Activated CD8-positive, alpha-beta T cell treated with anti-CD3 and anti-CD28 coated beads for 36 hours (primary cell): ENCODE data around the gene FGFR4. TPM values are rescaled to one million over a fixed set of nuclear protein-coding genes. Genes with fewer than 3 reads are reported as not detected.

Experiments used
- ATAC-seq: fragments of 200-7000 bp; cut with Tn5 transposase; one replicate; pipeline ENCODE4 v1.10.0; 2021; ENCODE audit warnings: mild to moderate bottlenecking, moderate library complexity
- CTCF ChIA-PET: fragments of 350-600 bp; sonication (Branson Sonifier 250); formaldehyde crosslinking; loops from one replicate; lab custom pipeline; 2021; ENCODE audit warnings: antibody characterized with exemption; lab: Charles Lee
- POLR2A ChIA-PET: fragments of 350-600 bp; sonication (Branson Sonifier 250); formaldehyde crosslinking; loops from one replicate; lab custom pipeline; 2021; ENCODE audit warnings: antibody characterized with exemption; lab: Charles Lee
- DNase-seq: peaks from one replicate; pipeline ENCODE4 v3.0.0-alpha.2; 2020
- H3K27ac Mint-ChIP-seq: one replicate; pipeline ENCODE4 v1.8.0; 2021; ENCODE audit warnings: mild to moderate bottlenecking, mixed read lengths
- H3K27me3 Mint-ChIP-seq: one replicate; pipeline ENCODE4 v1.8.0; 2021; ENCODE audit warnings: mixed read lengths
- H3K36me3 Mint-ChIP-seq: one replicate; pipeline ENCODE4 v1.8.0; 2021; ENCODE audit warnings: low read depth, mixed read lengths
- H3K4me1 Mint-ChIP-seq: one replicate; pipeline ENCODE4 v1.8.0; 2021; ENCODE audit warnings: low read depth, mixed read lengths
- H3K4me3 Mint-ChIP-seq: one replicate; pipeline ENCODE4 v1.8.0; 2021; ENCODE audit warnings: mild to moderate bottlenecking, moderate library complexity, mixed read lengths
- H3K9me3 Mint-ChIP-seq: one replicate; pipeline ENCODE4 v1.8.0; 2021; ENCODE audit warnings: mixed read lengths
- intact Hi-C: fragments of 100-400 bp; cut with micrococcal nuclease; formaldehyde crosslinking; loops from one replicate; pipeline ENCODE4 v1.10.0; 2022
- total RNA-seq, 2 experiments: library from RNA; stranded (reverse); gene quantifications; one replicate each; pipeline ENCODE4 v1.2.3, GENCODE V29; 2021
- TF ChIP-seq, protein P1 (sequence below): fragments of 200-600 bp; IDR thresholded peaks from one replicate; pipeline ENCODE4 v1.8.0; 2022; ENCODE audit warnings: antibody characterized with exemption, mild to moderate bottlenecking

FGFR4 gene
- total RNA-seq, 2 experiments from 2014 or later: 1.3 to 2.2 TPM

DNA sequence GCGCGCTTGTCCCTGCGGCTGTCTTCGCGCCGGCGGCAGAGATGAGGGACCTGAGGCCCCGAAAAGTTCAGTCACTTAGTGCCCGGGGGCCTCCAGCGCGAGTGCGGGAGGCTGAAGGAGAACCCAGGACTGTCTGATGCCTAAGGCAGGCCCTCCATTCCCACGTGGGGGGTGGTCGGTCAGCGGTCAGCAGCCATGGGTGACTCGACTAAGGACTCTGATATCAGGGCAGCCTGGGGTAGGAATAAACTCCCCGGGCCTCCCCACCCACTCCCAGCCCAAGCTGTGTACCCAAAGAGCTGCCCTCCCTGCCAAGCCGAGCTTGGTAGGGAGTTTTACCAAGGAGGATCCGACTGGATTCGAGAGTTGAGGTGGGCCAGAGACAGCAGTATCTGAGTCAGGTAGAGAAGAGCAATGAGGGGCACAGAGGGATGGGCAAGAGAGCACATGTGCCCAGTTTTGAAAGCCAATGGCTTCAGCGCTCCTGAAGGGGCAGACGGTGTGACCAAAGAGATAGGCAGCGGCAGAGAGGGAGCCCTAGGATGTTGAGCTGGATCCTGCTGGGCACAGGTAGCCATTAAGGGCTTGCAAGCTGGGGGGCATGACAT, 787 bp downstream of the FGFR4 start:
- intact Hi-C loops: no loop called here
- ATAC-seq: no peak
- peaks cover 3% of the 10 kb centered on the region for H3K4me1 Mint-ChIP-seq
- no peaks in the 10 kb centered on the region for H3K9me3 Mint-ChIP-seq
- ChIA-PET POLR2A (no interaction called here), CTCF (interaction anchor here (0.7 to 3.3 kb wide), 6 partner anchors 9 to 329 kb away, joined by 3 to 44 read pairs (median 4); no protein-coding TSS in a partner anchor)
- H3K27ac Mint-ChIP-seq: no peak overlapping the region
- no peaks in the 10 kb centered on the region for H3K36me3 Mint-ChIP-seq
- TF ChIP-seq, protein P1, sequence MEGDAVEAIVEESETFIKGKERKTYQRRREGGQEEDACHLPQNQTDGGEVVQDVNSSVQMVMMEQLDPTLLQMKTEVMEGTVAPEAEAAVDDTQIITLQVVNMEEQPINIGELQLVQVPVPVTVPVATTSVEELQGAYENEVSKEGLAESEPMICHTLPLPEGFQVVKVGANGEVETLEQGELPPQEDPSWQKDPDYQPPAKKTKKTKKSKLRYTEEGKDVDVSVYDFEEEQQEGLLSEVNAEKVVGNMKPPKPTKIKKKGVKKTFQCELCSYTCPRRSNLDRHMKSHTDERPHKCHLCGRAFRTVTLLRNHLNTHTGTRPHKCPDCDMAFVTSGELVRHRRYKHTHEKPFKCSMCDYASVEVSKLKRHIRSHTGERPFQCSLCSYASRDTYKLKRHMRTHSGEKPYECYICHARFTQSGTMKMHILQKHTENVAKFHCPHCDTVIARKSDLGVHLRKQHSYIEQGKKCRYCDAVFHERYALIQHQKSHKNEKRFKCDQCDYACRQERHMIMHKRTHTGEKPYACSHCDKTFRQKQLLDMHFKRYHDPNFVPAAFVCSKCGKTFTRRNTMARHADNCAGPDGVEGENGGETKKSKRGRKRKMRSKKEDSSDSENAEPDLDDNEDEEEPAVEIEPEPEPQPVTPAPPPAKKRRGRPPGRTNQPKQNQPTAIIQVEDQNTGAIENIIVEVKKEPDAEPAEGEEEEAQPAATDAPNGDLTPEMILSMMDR: no peak
- peaks cover 14% of the 10 kb centered on the region for H3K27me3 Mint-ChIP-seq
- no peak for DNase-seq
- no peak overlapping the region for H3K4me3 Mint-ChIP-seq

GRCh38 chr5:177089127-177089526, 2.4 kb downstream of the FGFR4 start:
- DNase-seq (no peak), ATAC-seq (no peak)
- intact Hi-C loops: no loop called here
- ChIA-PET POLR2A (no interaction called here), CTCF (interaction anchor here (1.1 to 1.3 kb wide), 2 partner anchors 17 to 19 kb away, joined by 3 to 4 read pairs; no protein-coding TSS in a partner anchor)
- Mint-ChIP-seq H3K27me3 (peaks cover 12% of the 10 kb centered on the region), H3K4me3 (no peak overlapping the region), H3K36me3 (no peaks in the 10 kb centered on the region), H3K4me1 (peaks cover 3% of the 10 kb centered on the region), H3K9me3 (no peaks in the 10 kb centered on the region), H3K27ac (no peak overlapping the region)
- TF ChIP-seq, protein P1: no peak

DNA sequence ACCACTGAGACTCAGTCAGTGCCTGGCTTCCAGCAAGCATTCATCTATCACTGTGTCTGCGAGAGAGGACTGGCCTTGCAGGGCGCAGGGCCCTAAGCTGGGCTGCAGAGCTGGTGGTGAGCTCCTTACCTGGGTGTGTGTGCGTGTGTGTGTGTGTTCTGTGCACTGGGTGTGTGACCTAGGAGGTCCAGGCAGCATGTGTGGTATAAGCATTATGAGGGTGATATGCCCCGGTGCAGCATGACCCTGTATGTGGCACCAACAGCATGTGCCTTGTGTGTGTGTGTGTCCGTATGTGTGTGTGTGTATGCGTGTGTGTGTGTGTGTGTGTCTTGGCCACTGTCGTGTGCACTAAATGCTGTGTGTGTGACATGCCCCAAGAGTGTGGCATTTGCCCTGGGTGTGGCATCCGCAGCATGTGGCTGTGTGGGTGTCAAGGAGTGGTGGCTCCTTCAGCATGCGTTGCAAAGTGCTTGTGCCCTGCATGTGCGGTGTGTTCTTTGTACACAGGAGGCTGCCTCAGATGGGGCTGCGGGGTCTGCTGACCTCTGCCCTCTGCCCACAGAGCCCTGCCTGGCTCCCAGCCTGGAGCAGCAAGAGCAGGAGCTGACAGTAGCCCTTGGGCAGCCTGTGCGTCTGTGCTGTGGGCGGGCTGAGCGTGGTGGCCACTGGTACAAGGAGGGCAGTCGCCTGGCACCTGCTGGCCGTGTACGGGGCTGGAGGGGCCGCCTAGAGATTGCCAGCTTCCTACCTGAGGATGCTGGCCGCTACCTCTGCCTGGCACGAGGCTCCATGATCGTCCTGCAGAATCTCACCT, 3.3 kb downstream of the FGFR4 start:
- CTCF ChIA-PET: interaction anchor here (1.1 to 1.3 kb wide), 2 partner anchors 17 to 20 kb away, joined by 3 to 4 read pairs; no protein-coding TSS in a partner anchor
- Mint-ChIP-seq H3K4me1 (peaks cover 3% of the 10 kb centered on the region), H3K27me3 (peaks cover 12% of the 10 kb centered on the region), H3K4me3 (no peak overlapping the region), H3K27ac (no peak overlapping the region), H3K9me3 (no peaks in the 10 kb centered on the region), H3K36me3 (no peaks in the 10 kb centered on the region)
- DNase-seq: no peak
- intact Hi-C loops: no loop called here
- ATAC-seq: no peak
- TF ChIP-seq, protein P1: no peak
- POLR2A ChIA-PET: interaction anchor here (0.6 kb wide), 1 partner anchor 84 kb away, joined by 5 read pairs; no protein-coding TSS in a partner anchor

DNA sequence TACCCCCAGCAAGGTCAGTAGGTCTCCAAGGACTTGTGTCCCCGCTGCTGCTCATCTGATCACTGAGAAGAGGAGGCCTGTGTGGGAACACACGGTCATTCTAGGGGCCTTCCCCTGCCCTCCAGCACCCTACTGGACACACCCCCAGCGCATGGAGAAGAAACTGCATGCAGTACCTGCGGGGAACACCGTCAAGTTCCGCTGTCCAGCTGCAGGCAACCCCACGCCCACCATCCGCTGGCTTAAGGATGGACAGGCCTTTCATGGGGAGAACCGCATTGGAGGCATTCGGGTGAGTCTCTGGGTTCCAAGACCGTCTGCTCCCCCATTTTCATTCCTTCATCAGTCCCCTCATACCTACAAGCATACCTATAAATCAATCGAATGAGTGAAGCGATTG, 4.1 kb downstream of the FGFR4 start:
- Mint-ChIP-seq H3K4me1 (peaks cover 3% of the 10 kb centered on the region), H3K27me3 (peaks cover 12% of the 10 kb centered on the region), H3K4me3 (no peak overlapping the region), H3K9me3 (no peaks in the 10 kb centered on the region), H3K36me3 (no peaks in the 10 kb centered on the region), H3K27ac (no peak overlapping the region)
- intact Hi-C loops: no loop called here
- TF ChIP-seq, protein P1: no peak
- ChIA-PET CTCF (no interaction called here), POLR2A (no interaction called here)
- no peak for ATAC-seq
- no peak for DNase-seq

- peaks cover 12% of the 10 kb centered on the region for H3K27me3 Mint-ChIP-seq
- H3K9me3 Mint-ChIP-seq: no peaks in the 10 kb centered on the region
- H3K27ac Mint-ChIP-seq: no peak overlapping the region
- peaks cover 1% of the 10 kb centered on the region for H3K4me1 Mint-ChIP-seq
- ChIA-PET CTCF (no interaction called here), POLR2A (no interaction called here)
- DNase-seq: no peak
- no peaks in the 10 kb centered on the region for H3K36me3 Mint-ChIP-seq
- TF ChIP-seq, protein P1: no peak
- no peak overlapping the region for H3K4me3 Mint-ChIP-seq
- ATAC-seq: no peak
- intact Hi-C loops: no loop called here
Measured at GRCh38 chr5:177091232-177091631, 4.5 kb downstream of the FGFR4 start.
